ENCODE results near the gene RASD2.

The RASD2 gene

GRCh38 chr22:35563211-35563610 lies 22.6 kb downstream of the RASD2 start:
- H3K4me3 ChIP-seq (ENCODE audit: control insufficient read depth, low read depth, low read length), result no peak overlapping the region
- TF ChIP-seq CTCF (conservative IDR thresholded peaks at IDR 0.05; ENCODE audit: control insufficient read depth, insufficient read depth, low read depth, low read length), result no peak
- no peak for DNase-seq (ENCODE audit: low read depth)

GRCh38 chr22:35564975-35565867 lies 24.6 kb downstream of the RASD2 start:
- no peak overlapping the region for H3K4me3 ChIP-seq (ENCODE audit: control insufficient read depth, low read depth, low read length)
- DNase-seq (ENCODE audit: low read depth), result peak; percentile 85
- no peak for TF ChIP-seq CTCF (conservative IDR thresholded peaks at IDR 0.05; ENCODE audit: control insufficient read depth, insufficient read depth, low read depth, low read length)

GRCh38 chr22:35567351-35568141 lies 26.9 kb downstream of the RASD2 start:
- no peak overlapping the region for H3K4me3 ChIP-seq (ENCODE audit: control insufficient read depth, low read depth, low read length)
- TF ChIP-seq CTCF (conservative IDR thresholded peaks at IDR 0.05; ENCODE audit: control insufficient read depth, insufficient read depth, low read depth, low read length), result no peak
- no peak for DNase-seq (ENCODE audit: low read depth)

- peak; percentile 78 for DNase-seq (ENCODE audit: low read depth)
- TF ChIP-seq CTCF (conservative IDR thresholded peaks at IDR 0.05; ENCODE audit: control insufficient read depth, insufficient read depth, low read depth, low read length), result no peak
- H3K4me3 ChIP-seq (ENCODE audit: control insufficient read depth, low read depth, low read length), result no peak overlapping the region
Measured at GRCh38 chr22:35568751-35569739, 28.4 kb downstream of the RASD2 start.

- no peak for DNase-seq (ENCODE audit: low read depth)
- no peak for TF ChIP-seq CTCF (conservative IDR thresholded peaks at IDR 0.05; ENCODE audit: control insufficient read depth, insufficient read depth, low read depth, low read length)
- no peak overlapping the region for H3K4me3 ChIP-seq (ENCODE audit: control insufficient read depth, low read depth, low read length)
Measured at GRCh38 chr22:35569916-35570315, 29.3 kb downstream of the RASD2 start.

- no peak for DNase-seq (ENCODE audit: low read depth)
- no peak overlapping the region for H3K4me3 ChIP-seq (ENCODE audit: control insufficient read depth, low read depth, low read length)
- TF ChIP-seq CTCF (conservative IDR thresholded peaks at IDR 0.05; ENCODE audit: control insufficient read depth, insufficient read depth, low read depth, low read length), result no peak
Measured at GRCh38 chr22:35570686-35571194, 30.1 kb downstream of the RASD2 start.

Measured in fibroblast of mammary gland (primary cell).